ENCODE measurements around the gene CDR2.

DNA sequence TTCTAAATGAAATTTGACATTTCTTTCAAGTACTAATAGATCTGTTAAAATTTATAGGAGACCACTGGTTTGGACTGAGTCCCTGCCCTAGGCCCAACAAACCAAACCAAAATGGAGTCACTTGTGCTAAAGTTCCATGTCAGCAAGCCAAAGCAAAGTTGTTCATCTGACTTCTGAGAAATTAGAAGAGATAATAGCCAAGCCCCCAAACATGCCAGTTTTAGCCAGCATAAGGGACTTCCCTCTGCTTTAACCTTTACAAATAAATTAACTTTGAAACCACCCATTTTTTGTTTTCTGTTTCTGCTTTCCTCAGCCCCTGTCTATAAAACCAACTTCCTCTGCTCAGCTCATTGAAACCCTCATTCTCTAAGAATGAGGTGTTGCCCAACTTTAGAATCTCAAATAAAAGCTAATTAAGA lies 18.9 kb downstream of the CDR2 start:
- TF ChIP-seq, protein P1, sequence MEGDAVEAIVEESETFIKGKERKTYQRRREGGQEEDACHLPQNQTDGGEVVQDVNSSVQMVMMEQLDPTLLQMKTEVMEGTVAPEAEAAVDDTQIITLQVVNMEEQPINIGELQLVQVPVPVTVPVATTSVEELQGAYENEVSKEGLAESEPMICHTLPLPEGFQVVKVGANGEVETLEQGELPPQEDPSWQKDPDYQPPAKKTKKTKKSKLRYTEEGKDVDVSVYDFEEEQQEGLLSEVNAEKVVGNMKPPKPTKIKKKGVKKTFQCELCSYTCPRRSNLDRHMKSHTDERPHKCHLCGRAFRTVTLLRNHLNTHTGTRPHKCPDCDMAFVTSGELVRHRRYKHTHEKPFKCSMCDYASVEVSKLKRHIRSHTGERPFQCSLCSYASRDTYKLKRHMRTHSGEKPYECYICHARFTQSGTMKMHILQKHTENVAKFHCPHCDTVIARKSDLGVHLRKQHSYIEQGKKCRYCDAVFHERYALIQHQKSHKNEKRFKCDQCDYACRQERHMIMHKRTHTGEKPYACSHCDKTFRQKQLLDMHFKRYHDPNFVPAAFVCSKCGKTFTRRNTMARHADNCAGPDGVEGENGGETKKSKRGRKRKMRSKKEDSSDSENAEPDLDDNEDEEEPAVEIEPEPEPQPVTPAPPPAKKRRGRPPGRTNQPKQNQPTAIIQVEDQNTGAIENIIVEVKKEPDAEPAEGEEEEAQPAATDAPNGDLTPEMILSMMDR (IDR thresholded peaks at IDR 0.05) = no peak
- TF ChIP-seq EZH2 (IDR thresholded peaks at IDR 0.05; ENCODE audit: borderline replicate concordance, insufficient read depth, low read depth, low read length, poor library complexity, severe bottlenecking) = no peak
